HEK293 (cell line): ENCODE results near the gene RAMP3.

Source experiments
- CTCF ChIA-PET: fragments of 350-600 bp; formaldehyde crosslinking; extraction: SDS; loops from one replicate; lab custom pipeline; 2021; ENCODE audit warnings: antibody characterized with exemption; lab: Yijun Ruan, JAX
- POLR2A ChIA-PET: fragments of 300-600 bp; formaldehyde crosslinking; extraction: SDS; loops from one replicate; lab custom pipeline; 2020; ENCODE audit warnings: antibody characterized with exemption, inconsistent platforms; lab: Yijun Ruan, JAX
- H3K27ac ChIP-seq: fragments of 200-500 bp; sonication (Bioruptor generic); 2 replicates; pipeline ENCODE4 v1.5.1; 2014; ENCODE audit warnings: low read depth, low read length, control low read depth, inconsistent platforms; ENCODE audit errors: extremely low read depth
- H3K36me3 ChIP-seq, 2 experiments: fragments of 200-500 bp in 1 of 2; sonication (Bioruptor generic) in 1 of 2; 1 replicate in 1 of 2; 2 replicates in 1 of 2; pipeline ENCODE4 v1.5.1; 2014 to 2017; ENCODE audit warnings: inconsistent platforms in 2 of 2, low read length in 2 of 2; ENCODE audit not compliant: control insufficient read depth in 2 of 2, insufficient read depth in 1 of 2
- H3K4me1 ChIP-seq: fragments of 200-500 bp; sonication (Bioruptor generic); 2 replicates; pipeline ENCODE4 v1.5.1; 2014; ENCODE audit warnings: mild to moderate bottlenecking, low read length, inconsistent platforms; ENCODE audit not compliant: control insufficient read depth, insufficient read depth
- H3K4me3 ChIP-seq: 2 replicates; pipeline ENCODE4 v1.5.1; 2011; ENCODE audit warnings: low read depth, mild to moderate bottlenecking, control low read depth, low read length, moderate library complexity
- H3K9me3 ChIP-seq: fragments of 200-500 bp; sonication (Bioruptor generic); 2 replicates; pipeline ENCODE4 v1.5.1; 2014; ENCODE audit warnings: low read depth, low read length, inconsistent platforms; ENCODE audit not compliant: control insufficient read depth, insufficient read depth
- GLI2 ChIP-seq: fragments of 450-650 bp; formaldehyde crosslinking; IDR thresholded peaks from 2 replicates; pipeline ENCODE4; 2017; ENCODE audit warnings: missing biosample characterization, missing genetic modification characterization, low read depth, borderline replicate concordance
- HOXA7 ChIP-seq: sonication (generic); formaldehyde crosslinking; IDR thresholded peaks from 2 replicates; pipeline ENCODE4 v1.8.1; 2022; ENCODE audit warnings: missing genetic modification reagents, borderline replicate concordance
- HOXD13 ChIP-seq: sonication (generic); formaldehyde crosslinking; IDR thresholded peaks from 2 replicates; pipeline ENCODE4 v1.8.0; 2022; ENCODE audit warnings: missing genetic modification reagents, borderline replicate concordance
- KLF7 ChIP-seq: fragments of 450-650 bp; formaldehyde crosslinking; IDR thresholded peaks from 2 replicates; pipeline ENCODE4 v1.5.1; 2016; ENCODE audit warnings: missing biosample characterization, missing genetic modification characterization, borderline replicate concordance
- ZBTB8A ChIP-seq: fragments of 450-650 bp; formaldehyde crosslinking; IDR thresholded peaks from 2 replicates; pipeline ENCODE4 v1.5.1; 2016; ENCODE audit warnings: missing biosample characterization, missing genetic modification characterization
- ZNF2 ChIP-seq: fragments of 450-650 bp; formaldehyde crosslinking; IDR thresholded peaks from 2 replicates; pipeline ENCODE4 v1.5.1; 2016; ENCODE audit warnings: missing biosample characterization, missing genetic modification characterization
- ZNF24 ChIP-seq: fragments of 450-650 bp; formaldehyde crosslinking; IDR thresholded peaks from 2 replicates; pipeline ENCODE4 v1.5.1; 2016; ENCODE audit warnings: missing biosample characterization, missing genetic modification characterization
- ZNF311 ChIP-seq: fragments of 450-650 bp; formaldehyde crosslinking; IDR thresholded peaks from 2 replicates; pipeline ENCODE4 v1.5.1; 2017; ENCODE audit warnings: missing biosample characterization, missing genetic modification characterization, borderline replicate concordance
- ZNF37A ChIP-seq: fragments of 450-650 bp; IDR thresholded peaks from 2 replicates; pipeline ENCODE4 v1.5.1; 2018; ENCODE audit warnings: missing biosample characterization, missing genetic modification characterization
- ZNF433 ChIP-seq: fragments of 450-650 bp; formaldehyde crosslinking; IDR thresholded peaks from 2 replicates; pipeline ENCODE4 v1.5.1; 2016; ENCODE audit warnings: missing biosample characterization, missing genetic modification characterization, low read depth
- ZNF629 ChIP-seq: fragments of 450-650 bp; formaldehyde crosslinking; IDR thresholded peaks from 2 replicates; pipeline ENCODE4 v1.5.1; 2017; ENCODE audit warnings: missing biosample characterization, missing genetic modification characterization
- ZNF664 ChIP-seq: fragments of 450-650 bp; formaldehyde crosslinking; IDR thresholded peaks from 2 replicates; pipeline ENCODE4 v1.5.1; 2016; ENCODE audit warnings: missing biosample characterization, missing genetic modification characterization
- ZSCAN30 ChIP-seq: fragments of 450-650 bp; IDR thresholded peaks from 2 replicates; pipeline ENCODE4 v1.5.1; 2018; ENCODE audit warnings: missing biosample characterization, mild to moderate bottlenecking, missing genetic modification characterization, moderate library complexity
- TF ChIP-seq, protein P1 (sequence below): fragments of 450-650 bp; formaldehyde crosslinking; IDR thresholded peaks from 2 replicates; pipeline ENCODE4 v1.5.1; 2016; ENCODE audit warnings: missing biosample characterization, missing genetic modification characterization, low read depth
- TF ChIP-seq, protein P2 (sequence below): fragments of 450-650 bp; IDR thresholded peaks from 2 replicates; pipeline ENCODE4 v1.5.1; 2018; ENCODE audit warnings: missing biosample characterization, mild to moderate bottlenecking, missing genetic modification characterization
- TF ChIP-seq, protein P3 (sequence below): fragments of 450-650 bp; formaldehyde crosslinking; IDR thresholded peaks from 2 replicates; pipeline ENCODE4 v1.5.1; 2016; ENCODE audit warnings: missing biosample characterization, missing genetic modification characterization, borderline replicate concordance

The RAMP3 gene

DNA sequence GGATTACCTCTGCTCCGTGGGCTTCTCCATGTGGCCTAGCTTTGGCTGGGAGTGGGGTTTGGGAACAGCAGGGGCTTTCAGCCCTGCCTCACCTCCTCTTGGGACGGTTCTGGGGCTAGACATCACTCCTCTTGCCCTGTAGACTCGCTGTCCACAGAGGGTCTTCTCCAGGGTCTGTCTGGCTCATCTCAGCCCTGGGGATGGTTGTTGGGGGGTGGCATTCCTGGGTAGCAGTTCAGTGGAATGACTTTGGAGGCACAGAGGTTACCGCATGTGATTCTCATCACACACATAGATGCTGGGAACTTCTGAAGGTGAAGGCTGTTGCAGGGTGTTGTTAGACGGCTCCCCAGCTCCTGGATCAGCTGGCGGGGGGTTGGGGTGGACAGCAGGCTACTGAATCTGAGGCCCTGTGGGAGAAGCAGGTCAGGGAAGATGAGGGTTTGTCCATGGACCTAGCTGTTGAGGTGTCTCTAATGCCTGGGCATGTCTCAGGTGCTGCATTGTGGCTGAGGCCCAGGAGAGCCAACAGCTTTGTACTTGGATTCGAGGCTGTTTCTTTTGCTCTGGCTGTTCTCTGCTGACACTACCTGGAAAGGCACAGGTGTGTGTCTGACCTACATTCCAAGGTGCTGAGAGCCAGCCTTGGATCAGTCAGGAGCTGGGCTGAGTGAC lies 23.8 kb downstream of the RAMP3 start:
- no peak for TF ChIP-seq KLF7 (tag by site-specific recombination)
- TF ChIP-seq HOXA7 (CRISPR knock-in tag), result no peak
- TF ChIP-seq, all 188 proteins: peak for 0
- Histone ChIP-seq H3K4me1 (no peaks in the 10 kb centered on the region), H3K4me3 (no peak overlapping the region), H3K9me3 (no peaks in the 10 kb centered on the region), H3K36me3 (no peaks in the 10 kb centered on the region), H3K27ac (no peak overlapping the region)
- ChIA-PET POLR2A (no interaction called here), CTCF (no interaction called here)

DNA sequence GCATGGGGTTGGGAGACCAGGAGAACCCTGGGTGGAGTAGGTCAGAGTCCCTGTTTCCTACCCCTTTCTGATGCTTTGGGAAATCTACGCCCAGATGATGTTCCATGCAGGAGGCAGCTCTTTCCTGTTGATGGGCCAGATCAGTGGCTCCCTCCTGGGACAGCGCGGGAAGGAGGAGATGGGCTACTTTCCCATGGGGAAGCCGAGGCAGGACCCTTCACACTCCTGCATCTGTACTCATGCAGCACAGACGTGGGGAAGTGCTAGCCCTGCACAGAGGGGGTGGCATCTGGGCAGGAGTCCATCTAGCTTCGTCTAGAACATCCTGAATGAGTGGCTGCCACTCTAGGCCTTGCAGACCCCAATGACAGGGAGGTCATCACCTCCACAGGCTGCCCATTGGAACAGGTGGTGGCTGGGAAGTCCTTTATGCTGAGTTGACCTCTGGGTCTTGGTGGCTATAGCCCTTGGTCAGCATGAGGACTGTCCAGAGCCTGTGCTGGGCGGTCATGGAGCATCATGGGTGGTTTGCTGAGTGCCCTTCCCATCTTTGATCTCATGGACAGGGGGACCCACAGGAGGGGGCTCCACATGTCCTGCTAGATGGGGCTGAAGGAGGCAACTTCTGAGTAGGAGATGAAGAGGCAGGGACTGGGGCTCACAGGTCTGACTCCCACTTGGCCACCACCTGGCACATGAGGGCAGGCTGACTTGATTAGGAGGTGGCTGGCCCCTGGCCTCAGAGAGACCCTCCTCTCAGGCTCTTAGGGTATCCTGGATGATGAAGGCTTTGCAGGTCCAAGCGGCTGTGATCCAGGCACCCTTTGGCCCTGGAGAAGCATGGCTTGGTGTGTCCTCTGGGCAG lies 24.6 kb downstream of the RAMP3 start:
- H3K4me1 ChIP-seq, result no peaks in the 10 kb centered on the region
- H3K36me3 ChIP-seq, result no peaks in the 10 kb centered on the region
- no peak overlapping the region for H3K4me3 ChIP-seq
- ChIA-PET CTCF (no interaction called here), POLR2A (no interaction called here)
- no peaks in the 10 kb centered on the region for H3K9me3 ChIP-seq
- no peak for TF ChIP-seq ZBTB8A (tag by site-specific recombination)
- TF ChIP-seq ZNF664 (tag by site-specific recombination), result no peak
- no peak for TF ChIP-seq ZNF24 (tag by site-specific recombination)
- TF ChIP-seq, protein P1, sequence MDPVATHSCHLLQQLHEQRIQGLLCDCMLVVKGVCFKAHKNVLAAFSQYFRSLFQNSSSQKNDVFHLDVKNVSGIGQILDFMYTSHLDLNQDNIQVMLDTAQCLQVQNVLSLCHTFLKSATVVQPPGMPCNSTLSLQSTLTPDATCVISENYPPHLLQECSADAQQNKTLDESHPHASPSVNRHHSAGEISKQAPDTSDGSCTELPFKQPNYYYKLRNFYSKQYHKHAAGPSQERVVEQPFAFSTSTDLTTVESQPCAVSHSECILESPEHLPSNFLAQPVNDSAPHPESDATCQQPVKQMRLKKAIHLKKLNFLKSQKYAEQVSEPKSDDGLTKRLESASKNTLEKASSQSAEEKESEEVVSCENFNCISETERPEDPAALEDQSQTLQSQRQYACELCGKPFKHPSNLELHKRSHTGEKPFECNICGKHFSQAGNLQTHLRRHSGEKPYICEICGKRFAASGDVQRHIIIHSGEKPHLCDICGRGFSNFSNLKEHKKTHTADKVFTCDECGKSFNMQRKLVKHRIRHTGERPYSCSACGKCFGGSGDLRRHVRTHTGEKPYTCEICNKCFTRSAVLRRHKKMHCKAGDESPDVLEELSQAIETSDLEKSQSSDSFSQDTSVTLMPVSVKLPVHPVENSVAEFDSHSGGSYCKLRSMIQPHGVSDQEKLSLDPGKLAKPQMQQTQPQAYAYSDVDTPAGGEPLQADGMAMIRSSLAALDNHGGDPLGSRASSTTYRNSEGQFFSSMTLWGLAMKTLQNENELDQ (tag by site-specific recombination), result no peak
- TF ChIP-seq ZNF37A (tag by site-specific recombination), result no peak
- no peak for TF ChIP-seq ZNF629 (tag by site-specific recombination)
- TF ChIP-seq, protein P2, sequence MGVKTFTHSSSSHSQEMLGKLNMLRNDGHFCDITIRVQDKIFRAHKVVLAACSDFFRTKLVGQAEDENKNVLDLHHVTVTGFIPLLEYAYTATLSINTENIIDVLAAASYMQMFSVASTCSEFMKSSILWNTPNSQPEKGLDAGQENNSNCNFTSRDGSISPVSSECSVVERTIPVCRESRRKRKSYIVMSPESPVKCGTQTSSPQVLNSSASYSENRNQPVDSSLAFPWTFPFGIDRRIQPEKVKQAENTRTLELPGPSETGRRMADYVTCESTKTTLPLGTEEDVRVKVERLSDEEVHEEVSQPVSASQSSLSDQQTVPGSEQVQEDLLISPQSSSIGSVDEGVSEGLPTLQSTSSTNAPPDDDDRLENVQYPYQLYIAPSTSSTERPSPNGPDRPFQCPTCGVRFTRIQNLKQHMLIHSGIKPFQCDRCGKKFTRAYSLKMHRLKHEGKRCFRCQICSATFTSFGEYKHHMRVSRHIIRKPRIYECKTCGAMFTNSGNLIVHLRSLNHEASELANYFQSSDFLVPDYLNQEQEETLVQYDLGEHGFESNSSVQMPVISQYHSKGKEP (tag by site-specific recombination), result no peak
- TF ChIP-seq ZSCAN30 (tag by site-specific recombination), result no peak
- no peak for TF ChIP-seq ZNF311 (tag by site-specific recombination)
- no peak for TF ChIP-seq GLI2
- no peak overlapping the region for H3K27ac ChIP-seq

DNA sequence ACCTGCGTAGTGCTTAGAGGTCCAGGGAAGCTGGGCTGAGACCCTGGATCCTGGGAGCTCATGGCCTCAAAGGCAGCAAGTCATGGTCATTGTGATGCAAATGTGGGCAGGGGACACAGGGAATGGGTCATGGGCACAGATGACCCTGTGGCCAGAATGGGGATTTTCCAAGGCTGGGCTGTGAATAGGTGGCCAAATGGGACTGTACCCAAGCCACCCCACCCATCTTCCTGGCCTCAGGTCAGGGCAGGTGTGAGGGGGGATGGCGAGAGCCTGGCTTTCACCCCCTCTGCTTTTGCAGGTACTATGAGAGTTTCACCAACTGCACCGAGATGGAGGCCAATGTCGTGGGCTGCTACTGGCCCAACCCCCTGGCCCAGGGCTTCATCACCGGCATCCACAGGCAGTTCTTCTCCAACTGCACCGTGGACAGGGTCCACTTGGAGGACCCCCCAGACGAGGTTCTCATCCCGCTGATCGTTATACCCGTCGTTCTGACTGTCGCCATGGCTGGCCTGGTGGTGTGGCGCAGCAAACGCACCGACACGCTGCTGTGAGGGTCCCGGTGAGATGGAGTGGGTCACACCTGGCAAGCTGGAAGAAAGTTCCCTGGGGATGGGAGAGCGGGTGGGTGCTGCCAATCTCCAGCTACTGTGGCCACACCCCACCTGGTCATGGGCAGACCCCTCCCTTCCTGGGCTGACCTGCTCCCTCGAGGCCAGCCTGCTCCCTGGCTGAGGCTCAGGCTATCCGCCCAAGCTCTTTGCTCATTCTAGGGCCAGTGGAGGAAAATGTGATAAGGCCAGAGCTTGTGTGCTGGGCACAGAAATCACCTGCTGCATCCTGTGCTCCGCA lies 25.5 kb downstream of the RAMP3 start:
- Histone ChIP-seq H3K27ac (no peak overlapping the region), H3K9me3 (no peaks in the 10 kb centered on the region), H3K36me3 (no peaks in the 10 kb centered on the region), H3K4me1 (no peaks in the 10 kb centered on the region), H3K4me3 (no peak overlapping the region)
- POLR2A ChIA-PET, result no interaction called here
- CTCF ChIA-PET, result interaction anchor here (1.3 kb wide), 1 partner anchor 11 kb away, joined by 4 read pairs; no protein-coding TSS in a partner anchor
- TF ChIP-seq, protein P3, sequence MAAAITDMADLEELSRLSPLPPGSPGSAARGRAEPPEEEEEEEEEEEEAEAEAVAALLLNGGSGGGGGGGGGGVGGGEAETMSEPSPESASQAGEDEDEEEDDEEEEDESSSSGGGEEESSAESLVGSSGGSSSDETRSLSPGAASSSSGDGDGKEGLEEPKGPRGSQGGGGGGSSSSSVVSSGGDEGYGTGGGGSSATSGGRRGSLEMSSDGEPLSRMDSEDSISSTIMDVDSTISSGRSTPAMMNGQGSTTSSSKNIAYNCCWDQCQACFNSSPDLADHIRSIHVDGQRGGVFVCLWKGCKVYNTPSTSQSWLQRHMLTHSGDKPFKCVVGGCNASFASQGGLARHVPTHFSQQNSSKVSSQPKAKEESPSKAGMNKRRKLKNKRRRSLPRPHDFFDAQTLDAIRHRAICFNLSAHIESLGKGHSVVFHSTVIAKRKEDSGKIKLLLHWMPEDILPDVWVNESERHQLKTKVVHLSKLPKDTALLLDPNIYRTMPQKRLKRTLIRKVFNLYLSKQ, result no peak
- TF ChIP-seq ZNF433 (tag by site-specific recombination) (no peak), HOXD13 (CRISPR knock-in tag) (no peak), ZNF2 (no peak)
